Transverse colon (tissue), 4 donors: ENCODE results near the gene FAHD1. TPM values are rescaled to one million over a fixed set of nuclear protein-coding genes. Genes with fewer than 3 reads are reported as not detected.

Source experiments
- DNase-seq: peaks from one replicate; pipeline ENCODE4 v3.0.0-alpha.2; 2019
- H3K27ac ChIP-seq, 4 donors: fragments of 200-600 bp; sonication (generic); 2 replicates each; pipeline ENCODE4 v1.5.1; 2016 to 2018; ENCODE audit warnings: inconsistent platforms in 4 of 4
- H3K27me3 ChIP-seq: fragments of 200-600 bp; sonication (generic); 2 replicates; pipeline ENCODE4 v1.5.1; 2017; ENCODE audit warnings: inconsistent platforms
- H3K36me3 ChIP-seq, 4 donors: fragments of 200-600 bp; sonication (generic); 2 replicates each; pipeline ENCODE4 v1.5.1; 2017 to 2019; ENCODE audit warnings: inconsistent platforms in 4 of 4
- H3K4me1 ChIP-seq, 4 donors: fragments of 200-600 bp; sonication (generic); 2 replicates each; pipeline ENCODE4 v1.5.1; 2017 to 2020; ENCODE audit warnings: inconsistent platforms in 4 of 4
- H3K4me3 ChIP-seq, 4 donors: fragments of 200-600 bp; sonication (generic); 1 replicate in 1 of 4; 2 replicates in 3 of 4; pipeline versions ENCODE4 v1.5.1 to v1.6.1; 2017 to 2019; ENCODE audit warnings: inconsistent platforms in 4 of 4
- H3K9me3 ChIP-seq, 2 donors: fragments of 200-600 bp; sonication (generic); 2 replicates each; pipeline ENCODE4 v1.5.1; 2017 to 2019; ENCODE audit warnings: inconsistent platforms in 2 of 2
- CTCF ChIP-seq, 5 experiments: fragments of 200-600 bp in 3 of 5; fragments of 450-650 bp in 2 of 5; sonication (generic) in 3 of 5; IDR thresholded peaks; 1 replicate in 2 of 5; 2 replicates in 3 of 5; pipeline ENCODE4 v1.5.1; 2016 to 2017; ENCODE audit warnings: antibody characterized with exemption in 5 of 5, inconsistent platforms in 3 of 5, mild to moderate bottlenecking in 2 of 5, moderate library complexity in 1 of 5
- EP300 ChIP-seq: sonication (generic); formaldehyde crosslinking; IDR thresholded peaks from one replicate; pipeline ENCODE4 v1.6.1; 2017; ENCODE audit warnings: antibody characterized with exemption, low read depth
- POLR2A ChIP-seq: fragments of 450-650 bp; IDR thresholded peaks from one replicate; pipeline ENCODE4 v1.6.1; 2016; ENCODE audit warnings: antibody characterized with exemption, mild to moderate bottlenecking, moderate library complexity
- POLR2AphosphoS5 ChIP-seq, 3 donors: sonication (generic); formaldehyde crosslinking; IDR thresholded peaks; one replicate each; pipeline ENCODE4 v1.6.1; 2016; ENCODE audit warnings: antibody characterized with exemption in 3 of 3
- WGBS, 2 donors: methylation state at CpG; one replicate each; pipeline ENCODE4 v1.1.5; 2018; ENCODE audit warnings: low coverage in 1 of 2; 5-methylcytosine and 5-hydroxymethylcytosine counted together
- in situ Hi-C, 4 donors: fragments of 200-750 bp; cut with MboI; loops; one replicate each; pipeline versions ENCODE4 v1.15.0 to v1.15.1; 2017; ENCODE audit warnings: low sequenced_read_pairs in 3 of 4, low pct_ligation_motif_present in 1 of 4, low pct_unique_long_range_greater_than_20kb in 1 of 4
- intact Hi-C: fragments of 100-400 bp; cut with DNase I; formaldehyde crosslinking; loops from one replicate; pipeline ENCODE4 v1.15.1; 2023; ENCODE audit warnings: low total_unique reads
- total RNA-seq, 4 donors: library from RNA; depleted of rRNA; stranded (reverse); fragments of >200 nt; gene quantifications; one replicate each; pipeline ENCODE4 v1.1.0, GENCODE V29; 2016

The FAHD1 gene
- total RNA-seq, 4 donors from 2014 or later, result 88.0 to 149 (median 104) TPM

DNA sequence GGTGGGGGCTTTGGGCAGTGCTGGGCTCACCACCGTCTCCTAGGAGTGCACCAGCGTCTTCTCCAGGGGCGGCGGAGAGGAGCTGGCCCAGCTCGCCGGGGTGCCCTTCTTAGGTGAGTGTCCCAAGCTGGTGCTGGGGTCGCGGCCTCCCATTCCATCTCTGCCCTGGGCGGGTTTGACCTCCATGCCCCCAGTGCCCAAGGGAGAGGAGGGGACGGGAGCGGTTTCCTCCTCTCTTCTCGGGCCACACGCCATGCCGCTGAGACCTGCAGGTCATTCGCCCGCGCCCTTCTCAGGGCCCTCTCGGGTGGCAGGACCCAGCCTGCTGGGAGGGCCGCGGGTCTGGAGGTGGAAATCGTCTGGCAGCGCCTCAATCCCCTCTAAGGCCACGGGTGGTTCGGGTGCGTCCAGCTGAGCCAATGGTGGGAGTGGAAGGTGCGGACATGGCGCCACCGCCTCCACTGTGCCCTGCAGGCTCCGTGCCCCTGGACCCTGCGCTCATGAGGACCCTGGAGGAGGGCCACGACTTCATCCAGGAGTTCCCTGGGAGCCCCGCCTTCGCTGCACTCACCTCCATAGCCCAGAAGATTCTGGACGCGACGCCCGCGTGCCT lies 38.8 kb upstream of the FAHD1 start:
- WGBS, 2 donors, result 92% methylated on average over 27 of the region's 38 CpGs; no CpG with 5 or more reads in 1 of the 2 donors

GRCh38 chr16:1788708-1789100 lies 38.3 kb upstream of the FAHD1 start:
- H3K9me3 ChIP-seq, result no peaks in the 10 kb centered on the region
- no peak overlapping the region for H3K27ac ChIP-seq
- peaks cover 0 to 12% (median 9%) of the 10 kb centered on the region in 4 donors for H3K4me1 ChIP-seq
- no peaks in the 10 kb centered on the region for H3K36me3 ChIP-seq
- 70% methylated on average over 19 of the region's 19 CpGs; no CpG with 5 or more reads in 1 of the 2 donors for WGBS, 2 donors
- DNase-seq, result no peak
- no peak overlapping the region for H3K4me3 ChIP-seq
- in situ Hi-C loops, result no loop called here
- intact Hi-C loops, result no loop called here
- no peak for TF ChIP-seq EP300
- no peak for TF ChIP-seq CTCF (IDR thresholded peaks at IDR 0.05)
- TF ChIP-seq POLR2A, result no peak
- TF ChIP-seq POLR2AphosphoS5 (IDR thresholded peaks at IDR 0.05), result no peak
- H3K27me3 ChIP-seq, result no peaks in the 10 kb centered on the region

More for the DNA sequence above, 38.8 kb upstream of the FAHD1 start:
- Histone ChIP-seq H3K27me3 (no peaks in the 10 kb centered on the region), H3K27ac (no peak overlapping the region), H3K4me3 (no peak overlapping the region), H3K36me3 (no peaks in the 10 kb centered on the region), H3K4me1 (peaks cover 0 to 12% (median 7%) of the 10 kb centered on the region in 4 donors), H3K9me3 (no peaks in the 10 kb centered on the region)
- DNase-seq, result no peak
- in situ Hi-C loops (no loop called here), intact Hi-C loops (no loop called here)
- TF ChIP-seq POLR2A (no peak), EP300 (no peak), CTCF (IDR thresholded peaks at IDR 0.05) (no peak), POLR2AphosphoS5 (IDR thresholded peaks at IDR 0.05) (no peak)

DNA sequence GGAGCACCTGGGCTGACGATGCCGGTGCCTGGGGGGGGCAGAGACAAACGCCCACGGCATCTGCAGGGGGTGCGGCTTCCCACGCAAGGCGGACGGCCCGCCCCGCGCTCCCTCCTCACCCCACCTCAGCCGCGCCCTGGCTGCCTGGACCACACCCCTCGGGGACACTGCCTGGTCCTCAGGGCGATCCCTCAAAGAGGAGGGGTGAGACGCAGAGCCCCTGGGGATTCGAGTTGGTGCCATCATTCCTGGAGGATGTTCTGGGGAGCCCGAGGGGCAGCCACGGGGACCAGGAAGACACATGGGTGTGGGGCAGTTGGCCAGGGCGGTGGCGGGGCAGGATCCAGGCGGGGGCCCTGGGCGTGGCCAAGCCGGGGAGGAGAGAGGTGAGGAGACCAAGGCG lies 37.4 kb upstream of the FAHD1 start:
- Histone ChIP-seq H3K27me3 (no peaks in the 10 kb centered on the region), H3K27ac (no peak overlapping the region), H3K4me1 (peaks cover 0 to 9% (median 6%) of the 10 kb centered on the region in 4 donors), H3K36me3 (no peaks in the 10 kb centered on the region), H3K9me3 (no peaks in the 10 kb centered on the region), H3K4me3 (no peak overlapping the region)
- DNase-seq, result no peak
- in situ Hi-C loops, result no loop called here
- intact Hi-C loops, result no loop called here
- TF ChIP-seq POLR2A (no peak), CTCF (IDR thresholded peaks at IDR 0.05) (no peak), EP300 (no peak), POLR2AphosphoS5 (IDR thresholded peaks at IDR 0.05) (no peak)
- 82% methylated on average over 23 of the region's 25 CpGs; no CpG with 5 or more reads in 1 of the 2 donors for WGBS, 2 donors

GRCh38 chr16:1790261-1790610 lies 36.8 kb upstream of the FAHD1 start:
- WGBS, 2 donors, result 96 to 98% methylated on average over 11 to 15 of the region's 15 CpGs
- in situ Hi-C loops, result no loop called here

More at GRCh38 chr16:1790261-1790610, 36.8 kb upstream of the FAHD1 start:
- TF ChIP-seq POLR2AphosphoS5 (IDR thresholded peaks at IDR 0.05), result no peak
- no peak for TF ChIP-seq POLR2A
- no peak for TF ChIP-seq CTCF (IDR thresholded peaks at IDR 0.05)
- no peak for TF ChIP-seq EP300
- DNase-seq, result no peak
- H3K4me1 ChIP-seq, result peaks cover 0 to 9% (median 6%) of the 10 kb centered on the region in 4 donors
- H3K9me3 ChIP-seq, result no peaks in the 10 kb centered on the region
- H3K27me3 ChIP-seq, result no peaks in the 10 kb centered on the region
- intact Hi-C loops, result no loop called here
- no peaks in the 10 kb centered on the region for H3K36me3 ChIP-seq
- H3K27ac ChIP-seq, result no peak overlapping the region
- H3K4me3 ChIP-seq, result no peak overlapping the region
